ENCODE measurements around the gene MYBPC2.

DNA sequence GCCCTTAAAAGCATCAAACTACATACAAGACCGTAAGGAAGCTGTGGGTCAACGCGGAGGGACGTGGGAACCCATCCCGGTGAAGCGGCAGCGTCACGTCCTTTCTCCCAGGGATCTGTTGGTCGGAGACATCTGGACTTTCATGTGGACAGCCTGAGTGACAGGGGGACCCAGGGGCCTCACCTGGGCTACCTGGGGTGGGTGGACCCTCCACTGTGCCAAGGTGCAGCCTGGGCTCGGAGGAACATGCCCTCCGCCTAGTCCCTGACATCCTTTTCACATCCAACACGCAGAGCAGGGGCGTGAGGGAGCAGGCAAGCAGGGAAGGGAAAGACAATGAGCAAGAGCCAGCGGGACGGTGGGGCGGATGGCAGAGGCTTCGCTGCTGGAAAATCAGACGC is 57.7 kb downstream of the MYBPC2 start:
- TF ChIP-seq CTCF (IDR thresholded peaks at IDR 0.05) (no peak), POLR2A (IDR thresholded peaks at IDR 0.05) (no peak)

Measured in sigmoid colon (tissue), 3 donors.